ENCODE data around the gene ANAPC1. TPM values are rescaled to one million over a fixed set of nuclear protein-coding genes. Genes with fewer than 3 reads are reported as not detected.
"Not testable (repeated sequence)": the region's sequence is repeated elsewhere in the genome, so short reads cannot be mapped to it uniquely, and the experiment has no call there.

Gene ANAPC1
- total RNA-seq, 2 donors from 2014 or later: 74.5 to 79.9 TPM

- not testable (repeated sequence) for H3K4me3 Mint-ChIP-seq; H3K36me3 ChIP-seq (ENCODE audit: control insufficient read depth, insufficient read depth, low read length); H3K9ac ChIP-seq (ENCODE audit: extremely low read depth, low read length, poor library complexity, severe bottlenecking); H3K27me3 Mint-ChIP-seq (ENCODE audit: insufficient read depth); H3K4me3 ChIP-seq (ENCODE audit: low read length); H3K27ac Mint-ChIP-seq; H3K4me1 ChIP-seq (ENCODE audit: control insufficient read depth, insufficient read depth, low read length); H3K27ac ChIP-seq (ENCODE audit: low read depth, low read length); H3K27me3 ChIP-seq (ENCODE audit: control insufficient read depth, insufficient read depth, low read length, poor library complexity, severe bottlenecking); H3K9me3 ChIP-seq (ENCODE audit: control insufficient read depth, low read length); DNase-seq; H3K4me1 Mint-ChIP-seq
- peaks cover 17% of the 10 kb centered on the region for H3K36me3 Mint-ChIP-seq (ENCODE audit: low read depth)
- 88 to 91% methylated on average over 2 to 4 of the region's 4 CpGs for WGBS, 2 experiments (ENCODE audit: insufficient coverage in 1 of 2, insufficient read length in 1 of 2)
- peaks cover 19% of the 10 kb centered on the region for H3K9me3 Mint-ChIP-seq
Observed at GRCh38 chr2:111764151-111764550, 119.8 kb downstream of the ANAPC1 start.

- H3K27ac Mint-ChIP-seq; H3K4me3 ChIP-seq (ENCODE audit: low read length); H3K27me3 ChIP-seq (ENCODE audit: control insufficient read depth, insufficient read depth, low read length, poor library complexity, severe bottlenecking); H3K27ac ChIP-seq (ENCODE audit: low read depth, low read length); H3K4me1 ChIP-seq (ENCODE audit: control insufficient read depth, insufficient read depth, low read length); DNase-seq; H3K4me1 Mint-ChIP-seq; H3K27me3 Mint-ChIP-seq (ENCODE audit: insufficient read depth); H3K9ac ChIP-seq (ENCODE audit: extremely low read depth, low read length, poor library complexity, severe bottlenecking); H3K36me3 ChIP-seq (ENCODE audit: control insufficient read depth, insufficient read depth, low read length); H3K9me3 ChIP-seq (ENCODE audit: control insufficient read depth, low read length); H3K4me3 Mint-ChIP-seq: not testable (repeated sequence)
- H3K36me3 Mint-ChIP-seq (ENCODE audit: low read depth): peaks cover 12% of the 10 kb centered on the region
- H3K9me3 Mint-ChIP-seq: peaks cover 19% of the 10 kb centered on the region
- WGBS, 2 experiments (ENCODE audit: insufficient coverage in 1 of 2, insufficient read length in 1 of 2): 91% methylated on average over 7 of the region's 9 CpGs; no CpG with 5 or more reads in 1 of the 2 experiments
Observed at GRCh38 chr2:111760697-111761284, 123.2 kb downstream of the ANAPC1 start.

- not testable (repeated sequence) for DNase-seq; H3K4me1 ChIP-seq (ENCODE audit: control insufficient read depth, insufficient read depth, low read length); H3K9me3 Mint-ChIP-seq; H3K27me3 Mint-ChIP-seq (ENCODE audit: insufficient read depth); H3K4me3 Mint-ChIP-seq; H3K27ac Mint-ChIP-seq; H3K4me1 Mint-ChIP-seq; H3K27me3 ChIP-seq (ENCODE audit: control insufficient read depth, insufficient read depth, low read length, poor library complexity, severe bottlenecking); H3K27ac ChIP-seq (ENCODE audit: low read depth, low read length); H3K4me3 ChIP-seq (ENCODE audit: low read length); H3K36me3 Mint-ChIP-seq (ENCODE audit: low read depth); H3K36me3 ChIP-seq (ENCODE audit: control insufficient read depth, insufficient read depth, low read length); H3K9me3 ChIP-seq (ENCODE audit: control insufficient read depth, low read length); H3K9ac ChIP-seq (ENCODE audit: extremely low read depth, low read length, poor library complexity, severe bottlenecking)
- WGBS, 2 experiments (ENCODE audit: insufficient coverage in 1 of 2, insufficient read length in 1 of 2): no CpG with 5 or more reads among the region's 3 CpGs
Observed at GRCh38 chr2:111752533-111752932, 131.5 kb downstream of the ANAPC1 start.

- not testable (repeated sequence) for H3K9ac ChIP-seq (ENCODE audit: extremely low read depth, low read length, poor library complexity, severe bottlenecking); H3K4me3 Mint-ChIP-seq; H3K27me3 ChIP-seq (ENCODE audit: control insufficient read depth, insufficient read depth, low read length, poor library complexity, severe bottlenecking); H3K4me1 ChIP-seq (ENCODE audit: control insufficient read depth, insufficient read depth, low read length); DNase-seq; H3K36me3 Mint-ChIP-seq (ENCODE audit: low read depth); H3K36me3 ChIP-seq (ENCODE audit: control insufficient read depth, insufficient read depth, low read length); H3K9me3 ChIP-seq (ENCODE audit: control insufficient read depth, low read length); H3K9me3 Mint-ChIP-seq; H3K27me3 Mint-ChIP-seq (ENCODE audit: insufficient read depth); H3K27ac Mint-ChIP-seq; H3K4me1 Mint-ChIP-seq; H3K27ac ChIP-seq (ENCODE audit: low read depth, low read length); H3K4me3 ChIP-seq (ENCODE audit: low read length)
- 90% methylated on average over 1 of the region's 1 CpG; no CpG with 5 or more reads in 1 of the 2 experiments for WGBS, 2 experiments (ENCODE audit: insufficient coverage in 1 of 2, insufficient read length in 1 of 2)
Observed at GRCh38 chr2:111750641-111751040, 133.4 kb downstream of the ANAPC1 start.

- H3K4me3 Mint-ChIP-seq; H3K4me1 Mint-ChIP-seq; H3K4me1 ChIP-seq (ENCODE audit: control insufficient read depth, insufficient read depth, low read length); H3K27ac ChIP-seq (ENCODE audit: low read depth, low read length); H3K4me3 ChIP-seq (ENCODE audit: low read length); DNase-seq; H3K36me3 Mint-ChIP-seq (ENCODE audit: low read depth); H3K9me3 Mint-ChIP-seq; H3K36me3 ChIP-seq (ENCODE audit: control insufficient read depth, insufficient read depth, low read length); H3K27ac Mint-ChIP-seq; H3K9ac ChIP-seq (ENCODE audit: extremely low read depth, low read length, poor library complexity, severe bottlenecking); H3K27me3 Mint-ChIP-seq (ENCODE audit: insufficient read depth); H3K27me3 ChIP-seq (ENCODE audit: control insufficient read depth, insufficient read depth, low read length, poor library complexity, severe bottlenecking); H3K9me3 ChIP-seq (ENCODE audit: control insufficient read depth, low read length): not testable (repeated sequence)
- WGBS, 2 experiments (ENCODE audit: insufficient coverage in 1 of 2, insufficient read length in 1 of 2): 89 to 100% methylated on average over 1 to 2 of the region's 4 CpGs
Observed at GRCh38 chr2:111748429-111748828, 135.6 kb downstream of the ANAPC1 start.

All from endodermal cell (in vitro differentiated cells).